Hepatocyte (in vitro differentiated cells): Measurements from ENCODE around the gene LRBA.

Experiments used
- EZH2 ChIP-seq: fragments of 200-600 bp; sonication (generic); IDR thresholded peaks from 2 replicates; pipeline ENCODE4 v1.6.1; 2016; ENCODE audit warnings: antibody characterized with exemption, mild to moderate bottlenecking, borderline replicate concordance
- EZH2phosphoT487 ChIP-seq: fragments of 200-600 bp; sonication (generic); IDR thresholded peaks from one replicate; pipeline ENCODE4 v1.6.1; 2018; ENCODE audit warnings: antibody characterized with exemption, mild to moderate bottlenecking, low read depth, moderate library complexity; ENCODE audit not compliant: unreplicated experiment, severe bottlenecking
- TF ChIP-seq, protein P1 (sequence below): fragments of 200-600 bp; sonication (generic); IDR thresholded peaks from 2 replicates; pipeline ENCODE4 v1.5.1; 2016; ENCODE audit warnings: antibody characterized with exemption, mild to moderate bottlenecking; ENCODE audit not compliant: poor library complexity

GRCh38 chr4:150822407-150822806 is 192.7 kb downstream of the LRBA start:
- TF ChIP-seq, protein P1, sequence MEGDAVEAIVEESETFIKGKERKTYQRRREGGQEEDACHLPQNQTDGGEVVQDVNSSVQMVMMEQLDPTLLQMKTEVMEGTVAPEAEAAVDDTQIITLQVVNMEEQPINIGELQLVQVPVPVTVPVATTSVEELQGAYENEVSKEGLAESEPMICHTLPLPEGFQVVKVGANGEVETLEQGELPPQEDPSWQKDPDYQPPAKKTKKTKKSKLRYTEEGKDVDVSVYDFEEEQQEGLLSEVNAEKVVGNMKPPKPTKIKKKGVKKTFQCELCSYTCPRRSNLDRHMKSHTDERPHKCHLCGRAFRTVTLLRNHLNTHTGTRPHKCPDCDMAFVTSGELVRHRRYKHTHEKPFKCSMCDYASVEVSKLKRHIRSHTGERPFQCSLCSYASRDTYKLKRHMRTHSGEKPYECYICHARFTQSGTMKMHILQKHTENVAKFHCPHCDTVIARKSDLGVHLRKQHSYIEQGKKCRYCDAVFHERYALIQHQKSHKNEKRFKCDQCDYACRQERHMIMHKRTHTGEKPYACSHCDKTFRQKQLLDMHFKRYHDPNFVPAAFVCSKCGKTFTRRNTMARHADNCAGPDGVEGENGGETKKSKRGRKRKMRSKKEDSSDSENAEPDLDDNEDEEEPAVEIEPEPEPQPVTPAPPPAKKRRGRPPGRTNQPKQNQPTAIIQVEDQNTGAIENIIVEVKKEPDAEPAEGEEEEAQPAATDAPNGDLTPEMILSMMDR = no peak
- TF ChIP-seq EZH2 (no peak), EZH2phosphoT487 (no peak)
